HepG2 (cell line): ENCODE results near the gene NDUFA8.

Experiments used
- HCFC1 ChIP-seq: fragments of 150-350 bp; IDR thresholded peaks from 2 replicates; pipeline ENCODE4 v1.6.1; 2014; ENCODE audit warnings: low read depth, low read length
- JUN ChIP-seq: sonication (generic); formaldehyde crosslinking; IDR thresholded peaks from 2 replicates; pipeline ENCODE4 v1.4.0; 2020; ENCODE audit warnings: mild to moderate bottlenecking, missing genetic modification reagents
- MAFF ChIP-seq: IDR thresholded peaks from 2 replicates; pipeline ENCODE4 v1.6.1; 2011; ENCODE audit warnings: low read depth, low read length, improper control_type of control experiment
- NR1H2 ChIP-seq: sonication (generic); formaldehyde crosslinking; IDR thresholded peaks from 2 replicates; pipeline ENCODE4 v1.8.1; 2022; ENCODE audit warnings: low read depth, missing genetic modification reagents, borderline replicate concordance
- POLR2A ChIP-seq, 2 experiments: IDR thresholded peaks; 2 replicates each; pipeline ENCODE4 v1.6.1; 2011; ENCODE audit warnings: low read depth in 2 of 2, low read length in 2 of 2, mild to moderate bottlenecking in 1 of 2, moderate library complexity in 1 of 2; ENCODE audit not compliant: insufficient read depth in 1 of 2
- ZBTB3 ChIP-seq: sonication (generic); formaldehyde crosslinking; IDR thresholded peaks from 2 replicates; pipeline ENCODE4 v1.4.0; 2020; ENCODE audit warnings: low read depth, mild to moderate bottlenecking, moderate library complexity, missing genetic modification reagents, borderline replicate concordance
- ZNF556 ChIP-seq: sonication (generic); formaldehyde crosslinking; IDR thresholded peaks from 2 replicates; pipeline ENCODE4 v1.4.0; 2020; ENCODE audit warnings: mild to moderate bottlenecking, missing genetic modification reagents, borderline replicate concordance
- ZSCAN30 ChIP-seq: sonication (generic); formaldehyde crosslinking; IDR thresholded peaks from 2 replicates; pipeline ENCODE4 v1.5.0; 2020; ENCODE audit warnings: mild to moderate bottlenecking, missing genetic modification reagents

DNA sequence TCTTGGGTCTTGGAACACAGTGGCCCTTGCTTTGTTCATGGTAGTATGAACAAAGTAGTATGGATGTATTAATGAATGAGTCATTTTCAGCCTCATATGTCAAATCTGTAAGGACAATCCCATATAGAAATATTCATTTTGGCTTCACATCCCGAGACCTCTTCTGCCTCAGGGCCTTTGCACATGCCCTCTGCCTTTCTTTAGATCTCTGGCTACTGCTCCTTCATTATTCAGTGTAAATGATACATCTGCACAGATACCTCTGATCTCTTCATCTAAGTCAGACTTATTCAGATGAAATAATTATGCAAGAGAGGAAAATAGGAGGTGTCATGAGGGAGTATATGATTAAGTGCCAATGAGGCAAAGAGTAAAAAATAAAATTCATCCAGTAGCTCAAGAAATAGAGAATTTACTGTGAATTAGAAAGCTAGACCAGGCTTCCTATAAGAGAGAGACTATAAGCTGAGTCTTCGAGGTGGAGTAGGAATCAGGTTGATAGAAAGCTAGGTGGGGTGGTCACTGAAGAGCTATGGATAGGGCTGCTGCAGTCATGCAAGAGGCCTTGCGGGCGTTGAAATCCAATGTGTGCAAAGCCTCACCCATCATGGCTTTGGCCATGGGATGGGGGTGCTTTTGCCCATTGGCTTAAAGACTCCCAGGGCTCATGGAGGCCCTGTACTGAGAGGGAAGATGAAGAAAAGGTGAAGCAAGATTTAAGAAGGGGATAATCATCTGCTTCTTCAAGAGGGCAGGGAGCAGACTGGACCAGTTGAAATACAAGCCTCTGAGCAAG, 62.8 kb downstream of the NDUFA8 start:
- TF ChIP-seq POLR2A (IDR thresholded peaks at IDR 0.05; ENCODE audit: insufficient read depth in 1 of 2, low read depth in 2 of 2, low read length in 2 of 2) (no peak), JUN (no peak), HCFC1 (no peak), MAFF (no peak), ZSCAN30 (CRISPR knock-in tag) (no peak), NR1H2 (CRISPR knock-in tag) (no peak), ZBTB3 (CRISPR knock-in tag) (no peak), ZNF556 (CRISPR knock-in tag) (no peak)
